Gastrocnemius medialis (tissue), 4 donors: ENCODE data around the gene CLIC1.

Source experiments
- POLR2A ChIP-seq, 2 donors: fragments of 450-650 bp; IDR thresholded peaks; one replicate each; pipeline ENCODE4 v1.6.1; 2017; ENCODE audit warnings: antibody characterized with exemption in 2 of 2, mild to moderate bottlenecking in 2 of 2, moderate library complexity in 2 of 2
- TF ChIP-seq, protein P1 (sequence below), 5 experiments: fragments of 450-650 bp in 3 of 5; fragments of 200-600 bp in 2 of 5; sonication (generic) in 2 of 5; IDR thresholded peaks in 4 of 5; conservative IDR thresholded peaks in 1 of 5; 1 replicate in 4 of 5; 2 replicates in 1 of 5; pipeline ENCODE4 v1.5.1; 2016 to 2019; ENCODE audit warnings: antibody characterized with exemption in 5 of 5, mild to moderate bottlenecking in 3 of 5, moderate library complexity in 3 of 5

GRCh38 chr6:31768363-31769257, 32.3 kb upstream of the CLIC1 start:
- TF ChIP-seq, protein P1, sequence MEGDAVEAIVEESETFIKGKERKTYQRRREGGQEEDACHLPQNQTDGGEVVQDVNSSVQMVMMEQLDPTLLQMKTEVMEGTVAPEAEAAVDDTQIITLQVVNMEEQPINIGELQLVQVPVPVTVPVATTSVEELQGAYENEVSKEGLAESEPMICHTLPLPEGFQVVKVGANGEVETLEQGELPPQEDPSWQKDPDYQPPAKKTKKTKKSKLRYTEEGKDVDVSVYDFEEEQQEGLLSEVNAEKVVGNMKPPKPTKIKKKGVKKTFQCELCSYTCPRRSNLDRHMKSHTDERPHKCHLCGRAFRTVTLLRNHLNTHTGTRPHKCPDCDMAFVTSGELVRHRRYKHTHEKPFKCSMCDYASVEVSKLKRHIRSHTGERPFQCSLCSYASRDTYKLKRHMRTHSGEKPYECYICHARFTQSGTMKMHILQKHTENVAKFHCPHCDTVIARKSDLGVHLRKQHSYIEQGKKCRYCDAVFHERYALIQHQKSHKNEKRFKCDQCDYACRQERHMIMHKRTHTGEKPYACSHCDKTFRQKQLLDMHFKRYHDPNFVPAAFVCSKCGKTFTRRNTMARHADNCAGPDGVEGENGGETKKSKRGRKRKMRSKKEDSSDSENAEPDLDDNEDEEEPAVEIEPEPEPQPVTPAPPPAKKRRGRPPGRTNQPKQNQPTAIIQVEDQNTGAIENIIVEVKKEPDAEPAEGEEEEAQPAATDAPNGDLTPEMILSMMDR (IDR thresholded peaks at IDR 0.05 in 4 of 5, conservative IDR thresholded peaks at IDR 0.05 in 1 of 5) = no peak
- no peak for TF ChIP-seq POLR2A (IDR thresholded peaks at IDR 0.05)
